Measurements from ENCODE around the gene KIFBP. TPM values are rescaled to one million over a fixed set of nuclear protein-coding genes. Genes with fewer than 3 reads are reported as not detected.

The KIFBP gene
- total RNA-seq, 2 donors from 2014 or later, result 13.4 to 14.3 TPM

- H3K4me1 Mint-ChIP-seq (ENCODE audit: low read depth in 2 of 2), result peaks cover 50 to 53% of the 10 kb centered on the region in 2 donors
- peak overlapping the region; percentile 81 to 89 for H3K27ac Mint-ChIP-seq
- no peaks in the 10 kb centered on the region for H3K9me3 Mint-ChIP-seq
- H3K27me3 Mint-ChIP-seq, result no peaks in the 10 kb centered on the region
- H3K4me3 Mint-ChIP-seq, result peak overlapping the region; percentile 76
- peak; percentile 73 for DNase-seq (ENCODE audit: low spot score)
- peaks cover 4% of the 10 kb centered on the region for H3K36me3 Mint-ChIP-seq
- peak; percentile 68 to 71 for ATAC-seq
Measured at GRCh38 chr10:69061305-69062161, 72.9 kb downstream of the KIFBP start.

- ATAC-seq (no peak), DNase-seq (ENCODE audit: low spot score) (no peak)
- H3K4me3 Mint-ChIP-seq, result no peak overlapping the region
- H3K27ac Mint-ChIP-seq, result peak overlapping the region; percentile 81 to 89
- H3K27me3 Mint-ChIP-seq, result no peaks in the 10 kb centered on the region
- peaks cover 4% of the 10 kb centered on the region for H3K36me3 Mint-ChIP-seq
- H3K4me1 Mint-ChIP-seq (ENCODE audit: low read depth in 2 of 2), result peaks cover 36 to 39% of the 10 kb centered on the region in 2 donors
- no peaks in the 10 kb centered on the region for H3K9me3 Mint-ChIP-seq
Measured at GRCh38 chr10:69062901-69063300, 74.3 kb downstream of the KIFBP start.

GRCh38 chr10:69064762-69065328 lies 76.2 kb downstream of the KIFBP start:
- Mint-ChIP-seq H3K4me3 (peak overlapping the region; percentile 85), H3K27me3 (no peaks in the 10 kb centered on the region), H3K9me3 (no peaks in the 10 kb centered on the region), H3K4me1 (ENCODE audit: low read depth in 2 of 2) (peaks cover 31 to 33% of the 10 kb centered on the region in 2 donors), H3K27ac (peak overlapping the region; percentile 94), H3K36me3 (peaks cover 4% of the 10 kb centered on the region)
- DNase-seq (ENCODE audit: low spot score) (no peak), ATAC-seq (no peak)

GRCh38 chr10:69065406-69066361 lies 77.1 kb downstream of the KIFBP start:
- Mint-ChIP-seq H3K4me1 (ENCODE audit: low read depth in 2 of 2) (peaks cover 31 to 33% of the 10 kb centered on the region in 2 donors), H3K27me3 (no peaks in the 10 kb centered on the region), H3K4me3 (peak overlapping the region; percentile 85), H3K27ac (peak overlapping the region; percentile 94), H3K9me3 (no peaks in the 10 kb centered on the region), H3K36me3 (peaks cover 4% of the 10 kb centered on the region)
- ATAC-seq (peak; percentile 83 to 86), DNase-seq (ENCODE audit: low spot score) (peak; percentile 81)

Other genes with a start within 250 kb of the KIFBP start
- gene STOX1, start 161.3 kb upstream of the KIFBP start, total RNA-seq, result under 1 TPM; 0.19 to 0.50 TPM
- 10 to 100 TPM; 39.6 to 47.6 TPM for gene DDX50, start 87.5 kb upstream of the KIFBP start, total RNA-seq
- 100 to 1,000 TPM; 173 to 209 TPM for gene DDX21, start 32.6 kb upstream of the KIFBP start, total RNA-seq
- 100 to 1,000 TPM; 268 to 486 TPM for gene SRGN, start 99.3 kb downstream of the KIFBP start, total RNA-seq
- gene VPS26A, start 135.4 kb downstream of the KIFBP start, total RNA-seq, result 10 to 100 TPM; 38.8 to 54.8 TPM
- gene SUPV3L1, start 191.4 kb downstream of the KIFBP start, total RNA-seq, result 10 to 100 TPM; 41.1 to 60.8 TPM
- not detected for gene HKDC1, start 231.5 kb downstream of the KIFBP start, total RNA-seq

Data from natural killer cell treated with Interleukin-12 subunit alpha and Interleukin-12 subunit beta and Interleukin-15 and Interleukin-18, amount 100 ng/mL, for 72 hours (primary cell).